ENCODE measurements around the gene PFDN1.

PFDN1 gene

GRCh38 chr5:140295414-140295813, 7.5 kb downstream of the PFDN1 start:
- no peak for DNase-seq

- DNase-seq, result no peak
These were observed 8.1 kb downstream of the PFDN1 start for GRCh38 chr5:140294753-140295152.

GRCh38 chr5:140293849-140294100, 9.1 kb downstream of the PFDN1 start:
- DNase-seq, result no peak

GRCh38 chr5:140293091-140293848, 9.6 kb downstream of the PFDN1 start:
- DNase-seq, result no peak

GRCh38 chr5:140292212-140293036, 10.5 kb downstream of the PFDN1 start:
- no peak for DNase-seq

GRCh38 chr5:140287801-140288521, 14.9 kb downstream of the PFDN1 start:
- DNase-seq, result no peak

GRCh38 chr5:140286424-140286823, 16.5 kb downstream of the PFDN1 start:
- DNase-seq, result no peak

- DNase-seq, result no peak
These were observed 18.9 kb downstream of the PFDN1 start for GRCh38 chr5:140284013-140284412.

GRCh38 chr5:140282266-140282665, 20.6 kb downstream of the PFDN1 start:
- DNase-seq, result no peak

GRCh38 chr5:140275837-140276236, 27.1 kb downstream of the PFDN1 start:
- DNase-seq, result no peak

GRCh38 chr5:140273401-140273877, 29.5 kb downstream of the PFDN1 start:
- DNase-seq, result no peak

GRCh38 chr5:140270008-140270407, 32.9 kb downstream of the PFDN1 start:
- no peak for DNase-seq

- no peak for DNase-seq
These were observed 35.3 kb downstream of the PFDN1 start for GRCh38 chr5:140267559-140268018.

GRCh38 chr5:140267201-140267540, 35.7 kb downstream of the PFDN1 start:
- DNase-seq, result no peak

GRCh38 chr5:140266471-140267200, 36.3 kb downstream of the PFDN1 start:
- DNase-seq, result no peak

- no peak for DNase-seq
These were observed 37.1 kb downstream of the PFDN1 start for GRCh38 chr5:140265845-140266244.

GRCh38 chr5:140262839-140263238, 40.1 kb downstream of the PFDN1 start:
- no peak for DNase-seq

- no peak for DNase-seq
These were observed 40.7 kb downstream of the PFDN1 start for GRCh38 chr5:140262221-140262620.

- DNase-seq, result no peak
These were observed 41.3 kb downstream of the PFDN1 start for GRCh38 chr5:140261403-140262171.

- no peak for DNase-seq
These were observed 42.7 kb downstream of the PFDN1 start for GRCh38 chr5:140260089-140260656.

GRCh38 chr5:140259500-140259899, 43.4 kb downstream of the PFDN1 start:
- no peak for DNase-seq

GRCh38 chr5:140258873-140259272, 44.0 kb downstream of the PFDN1 start:
- DNase-seq, result no peak
